Gastrocnemius medialis (tissue), 4 donors: Measurements from ENCODE around the gene DXO.
"Not testable (repeated sequence)": the region's sequence is repeated elsewhere in the genome, so short reads cannot be mapped to it uniquely, and the experiment has no call there.

Experiments
- CTCF ChIP-seq, 5 experiments: fragments of 450-650 bp in 3 of 5; fragments of 200-600 bp in 2 of 5; sonication (generic) in 2 of 5; IDR thresholded peaks in 4 of 5; conservative IDR thresholded peaks in 1 of 5; 1 replicate in 4 of 5; 2 replicates in 1 of 5; pipeline ENCODE4 v1.5.1; 2016 to 2019; ENCODE audit warnings: antibody characterized with exemption in 5 of 5, mild to moderate bottlenecking in 3 of 5, moderate library complexity in 3 of 5
- POLR2A ChIP-seq, 2 donors: fragments of 450-650 bp; IDR thresholded peaks; one replicate each; pipeline ENCODE4 v1.6.1; 2017; ENCODE audit warnings: antibody characterized with exemption in 2 of 2, mild to moderate bottlenecking in 2 of 2, moderate library complexity in 2 of 2

GRCh38 chr6:31932137-31932536, 39.8 kb downstream of the DXO start:
- TF ChIP-seq POLR2A (IDR thresholded peaks at IDR 0.05); CTCF (IDR thresholded peaks at IDR 0.05 in 4 of 5, conservative IDR thresholded peaks at IDR 0.05 in 1 of 5): not testable (repeated sequence)
